ENCODE data around the gene NLRC5. TPM values are rescaled to one million over a fixed set of nuclear protein-coding genes. Genes with fewer than 3 reads are reported as not detected.

Gene NLRC5
- total and polyA plus RNA-seq, 9 of the 15 experiments (the other 6 are each of a cell fraction or from before 2014, with no cell fraction given): 0.59 to 0.71 TPM; not detected in 7

DNA sequence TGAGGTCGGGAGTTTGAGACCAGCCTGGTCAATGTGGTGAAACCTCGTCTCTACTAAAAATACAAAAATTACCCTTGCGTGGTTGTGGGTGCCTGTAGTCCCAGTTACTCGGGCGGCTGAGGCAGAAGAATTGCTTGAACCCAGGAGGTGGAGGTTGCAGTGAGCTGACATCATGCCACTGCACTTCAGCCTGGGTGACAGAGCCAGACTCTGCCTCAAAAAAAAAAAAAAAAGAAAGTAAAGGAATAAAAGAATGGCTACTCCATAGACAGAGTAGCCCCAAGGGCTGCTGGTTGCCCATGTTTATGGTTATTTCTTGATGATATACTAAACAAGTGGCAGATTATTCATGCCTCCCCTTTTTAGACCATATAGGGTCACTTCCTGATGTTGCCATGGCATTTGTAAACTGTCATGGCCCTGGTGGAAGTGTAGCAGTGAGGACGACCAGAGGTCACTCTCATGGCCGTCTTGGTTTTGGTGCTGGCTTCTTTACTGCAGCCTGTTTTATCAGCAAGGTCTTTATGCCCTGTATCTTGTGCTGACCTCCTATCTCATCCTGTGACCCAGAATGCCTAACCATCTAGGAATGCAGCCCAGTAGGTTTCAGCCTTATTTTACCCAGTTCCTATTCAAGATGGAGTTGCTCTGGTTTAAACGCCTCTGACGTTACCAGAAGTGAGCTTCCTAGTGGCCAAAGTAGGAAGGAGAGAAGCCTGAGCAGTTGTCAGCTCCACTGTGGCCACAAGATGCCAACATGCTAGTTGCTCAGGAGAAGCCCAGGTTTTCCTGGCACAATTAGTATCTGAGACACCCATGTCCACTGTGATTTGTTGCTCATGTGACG is 120.1 kb downstream of the NLRC5 start (continued):
- TF ChIP-seq NR4A1 (CRISPR knock-in tag; IDR thresholded peaks at IDR 0.05) (0 out of 2 replicates have a peak, but pooled peaks have one; percentile 18), NR4A1 (tag; IDR thresholded peaks at IDR 0.05) (peak; percentile 96), ZNF41 (CRISPR knock-in tag; conservative IDR thresholded peaks at IDR 0.05) (peak; percentile 89), CREB3 (tag; conservative IDR thresholded peaks at IDR 0.05; ENCODE audit: low read depth) (peak; percentile 97), ZBTB11 (CRISPR knock-in tag; IDR thresholded peaks at IDR 0.05) (peak in 1 of 3 experiments; percentile 77; a peak in 2 of 6 replicates), BCL6 (CRISPR knock-in tag; IDR thresholded peaks at IDR 0.05) (peak; percentile 88), OTX1 (CRISPR knock-in tag; IDR thresholded peaks at IDR 0.05) (peak; percentile 80), ZNF639 (CRISPR knock-in tag; conservative IDR thresholded peaks at IDR 0.05 in 1 of 2, IDR thresholded peaks at IDR 0.05 in 1 of 2) (peak in 1 of 2 experiments; percentile 97; a peak in 2 of 4 replicates), KLF13 (tag; IDR thresholded peaks at IDR 0.05; ENCODE audit: borderline replicate concordance, low read depth) (0 out of 2 replicates have a peak, but pooled peaks have one; percentile 14), ZBTB17 (CRISPR knock-in tag; IDR thresholded peaks at IDR 0.05) (peak; percentile 93)
